SU-DHL-6 (cell line): ENCODE measurements around the gene SGIP1.

Source experiments
- H2AFZ ChIP-seq: fragments of 200-600 bp; sonication (generic); 2 replicates; pipeline ENCODE4 v1.6.1; 2014; ENCODE audit warnings: low read depth, mild to moderate bottlenecking, moderate library complexity, mixed read lengths, antibody characterized with exemption, low read length; ENCODE audit not compliant: severe bottlenecking
- H3F3A ChIP-seq: fragments of 200-600 bp; shearing (Covaris generic); 2 replicates; pipeline ENCODE4 v1.6.0; 2016; ENCODE audit warnings: antibody characterized with exemption, mild to moderate bottlenecking; ENCODE audit not compliant: insufficient read depth
- H3K27ac ChIP-seq: fragments of 200-600 bp; sonication (generic); 2 replicates; pipeline ENCODE4 v1.5.1; 2016; ENCODE audit warnings: low read depth, mild to moderate bottlenecking, low read length, moderate library complexity, mixed read lengths
- H3K27me3 ChIP-seq: fragments of 200-600 bp; sonication (generic), shearing (Covaris generic); 2 replicates; pipeline ENCODE4 v1.6.0; 2014; ENCODE audit warnings: mild to moderate bottlenecking, low read length
- H3K36me3 ChIP-seq: fragments of 200-600 bp; sonication (generic); 2 replicates; pipeline ENCODE4 v1.6.1; 2014; ENCODE audit warnings: mild to moderate bottlenecking, low read length, mixed read lengths
- H3K4me2 ChIP-seq: fragments of 300-600, 200-600 bp; shearing (Covaris generic), sonication (generic); 2 replicates; pipeline ENCODE4 v1.6.0; 2014; ENCODE audit warnings: low read length, low read depth, mild to moderate bottlenecking; ENCODE audit not compliant: poor library complexity, severe bottlenecking
- H3K4me3 ChIP-seq: fragments of 200-600 bp; sonication (generic); 2 replicates; pipeline ENCODE4 v1.5.1; 2014; ENCODE audit warnings: antibody characterized with exemption, low read length, mild to moderate bottlenecking, mixed read lengths; ENCODE audit not compliant: insufficient read depth, poor library complexity, severe bottlenecking
- H3K79me2 ChIP-seq: fragments of 200-600 bp; sonication (generic); 2 replicates; pipeline ENCODE4 v1.6.1; 2014; ENCODE audit warnings: mild to moderate bottlenecking, low read length, moderate library complexity; ENCODE audit not compliant: insufficient read depth
- H3K9ac ChIP-seq: fragments of 200-600 bp; sonication (generic); 2 replicates; pipeline ENCODE4 v1.7.0; 2014; ENCODE audit warnings: mild to moderate bottlenecking, low read length
- H3K9me2 ChIP-seq: fragments of 200-600 bp; sonication (generic); replicated peaks from 2 replicates; pipeline ENCODE4 v1.6.1; 2014; ENCODE audit warnings: low read length; ENCODE audit not compliant: insufficient read depth
- H3K9me3 ChIP-seq: fragments of 200-600 bp; sonication (generic); 2 replicates; pipeline ENCODE4 v1.6.1; 2014; ENCODE audit warnings: low read length, mixed read lengths; ENCODE audit not compliant: insufficient read depth
- H4K20me1 ChIP-seq: fragments of 200-600 bp; sonication (generic); 2 replicates; pipeline ENCODE4 v1.6.1; 2014; ENCODE audit warnings: low read depth, mild to moderate bottlenecking, antibody characterized with exemption, low read length, moderate library complexity, mixed read lengths
- EZH2phosphoT487 ChIP-seq: fragments of 200-600 bp; sonication (generic), shearing (Covaris generic); conservative IDR thresholded peaks from 2 replicates; pipeline ENCODE4 v1.6.1; 2018; ENCODE audit warnings: mild to moderate bottlenecking, antibody characterized with exemption, low read length, moderate library complexity, mixed read lengths
- TF ChIP-seq, protein P1 (sequence below): fragments of 200-600 bp; sonication (generic); IDR thresholded peaks from one replicate; pipeline ENCODE4 v1.5.1; 2017; ENCODE audit warnings: antibody characterized with exemption, mild to moderate bottlenecking, low read length, moderate library complexity; ENCODE audit not compliant: insufficient read depth, poor library complexity, severe bottlenecking

Gene SGIP1

DNA sequence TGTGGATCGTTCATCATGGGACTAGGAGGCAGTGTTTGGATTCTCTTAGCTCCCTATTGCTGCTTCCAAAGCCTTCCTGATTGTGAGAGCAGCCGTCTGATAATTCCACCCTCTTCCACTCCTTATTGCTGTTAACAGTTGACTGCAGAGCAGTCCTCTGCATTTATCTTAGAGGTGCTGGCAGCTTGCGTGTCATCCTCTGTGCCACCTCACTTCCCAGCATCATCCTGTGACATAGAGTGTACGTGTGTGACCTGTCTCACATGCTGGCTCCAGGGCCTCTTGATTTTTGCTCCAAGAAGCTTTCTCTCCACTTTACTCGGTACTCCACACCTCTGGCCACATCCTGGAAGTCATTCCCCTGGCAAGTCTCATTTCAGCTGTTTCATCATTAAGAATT is 165.3 kb downstream of the SGIP1 start:
- no peaks in the 10 kb centered on the region for H3K79me2 ChIP-seq
- H3K36me3 ChIP-seq = no peaks in the 10 kb centered on the region
- no peak for TF ChIP-seq EZH2phosphoT487
- TF ChIP-seq, protein P1, sequence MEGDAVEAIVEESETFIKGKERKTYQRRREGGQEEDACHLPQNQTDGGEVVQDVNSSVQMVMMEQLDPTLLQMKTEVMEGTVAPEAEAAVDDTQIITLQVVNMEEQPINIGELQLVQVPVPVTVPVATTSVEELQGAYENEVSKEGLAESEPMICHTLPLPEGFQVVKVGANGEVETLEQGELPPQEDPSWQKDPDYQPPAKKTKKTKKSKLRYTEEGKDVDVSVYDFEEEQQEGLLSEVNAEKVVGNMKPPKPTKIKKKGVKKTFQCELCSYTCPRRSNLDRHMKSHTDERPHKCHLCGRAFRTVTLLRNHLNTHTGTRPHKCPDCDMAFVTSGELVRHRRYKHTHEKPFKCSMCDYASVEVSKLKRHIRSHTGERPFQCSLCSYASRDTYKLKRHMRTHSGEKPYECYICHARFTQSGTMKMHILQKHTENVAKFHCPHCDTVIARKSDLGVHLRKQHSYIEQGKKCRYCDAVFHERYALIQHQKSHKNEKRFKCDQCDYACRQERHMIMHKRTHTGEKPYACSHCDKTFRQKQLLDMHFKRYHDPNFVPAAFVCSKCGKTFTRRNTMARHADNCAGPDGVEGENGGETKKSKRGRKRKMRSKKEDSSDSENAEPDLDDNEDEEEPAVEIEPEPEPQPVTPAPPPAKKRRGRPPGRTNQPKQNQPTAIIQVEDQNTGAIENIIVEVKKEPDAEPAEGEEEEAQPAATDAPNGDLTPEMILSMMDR = no peak
- H3K9me2 ChIP-seq = no peaks in the 10 kb centered on the region
- H3K4me2 ChIP-seq = no peak overlapping the region
- H3K9me3 ChIP-seq = no peaks in the 10 kb centered on the region
- H3K4me3 ChIP-seq = no peak overlapping the region
- H3K27me3 ChIP-seq = no peaks in the 10 kb centered on the region
- H3K27ac ChIP-seq = no peak overlapping the region
- H2AFZ ChIP-seq = no peak overlapping the region
- no peak overlapping the region for H3K9ac ChIP-seq
- H4K20me1 ChIP-seq = no peaks in the 10 kb centered on the region; the same call in 1 of the 2 replicates
- H3F3A ChIP-seq = no peaks in the 10 kb centered on the region

DNA sequence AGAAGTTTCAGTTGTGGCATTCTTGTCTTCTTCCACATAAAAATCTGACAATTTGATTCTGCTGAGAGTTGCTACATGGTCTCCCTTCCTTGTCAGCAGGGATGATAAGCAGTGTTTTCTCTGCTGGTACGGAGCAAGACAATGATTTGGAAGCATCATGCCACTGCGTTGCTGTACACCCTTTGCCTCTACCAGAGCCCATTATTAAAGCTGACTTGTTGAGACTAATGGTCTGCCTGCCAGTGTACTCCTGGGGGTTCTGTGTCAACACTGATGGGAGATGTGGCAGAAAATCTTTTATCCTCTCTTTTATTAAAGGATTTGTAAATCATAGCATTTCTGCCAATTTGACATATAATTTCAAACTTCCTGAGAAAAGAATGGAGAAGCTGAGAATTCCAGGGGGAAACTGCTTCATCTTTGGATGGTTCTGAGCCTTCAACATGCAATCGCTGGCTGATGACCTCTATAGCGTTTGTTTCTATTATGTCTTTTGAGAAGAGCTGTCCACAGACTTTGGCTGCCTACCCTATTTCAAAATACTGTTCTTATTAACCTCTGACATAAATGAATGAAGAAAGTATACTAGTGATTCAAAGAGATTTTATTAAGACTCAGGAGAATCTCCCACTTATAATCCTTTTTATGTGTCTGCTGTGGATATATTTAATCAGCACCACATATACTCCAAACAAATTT is 170.4 kb downstream of the SGIP1 start:
- Histone ChIP-seq H3K9ac (no peak overlapping the region), H3K9me2 (no peaks in the 10 kb centered on the region), H3K4me2 (no peak overlapping the region), H3K4me3 (no peak overlapping the region), H4K20me1 (no peaks in the 10 kb centered on the region), H2AFZ (no peak overlapping the region), H3K79me2 (no peaks in the 10 kb centered on the region), H3F3A (no peaks in the 10 kb centered on the region), H3K36me3 (no peaks in the 10 kb centered on the region), H3K9me3 (no peaks in the 10 kb centered on the region), H3K27ac (no peak overlapping the region), H3K27me3 (no peaks in the 10 kb centered on the region)
- TF ChIP-seq, protein P1 = no peak
- TF ChIP-seq EZH2phosphoT487 = no peak

DNA sequence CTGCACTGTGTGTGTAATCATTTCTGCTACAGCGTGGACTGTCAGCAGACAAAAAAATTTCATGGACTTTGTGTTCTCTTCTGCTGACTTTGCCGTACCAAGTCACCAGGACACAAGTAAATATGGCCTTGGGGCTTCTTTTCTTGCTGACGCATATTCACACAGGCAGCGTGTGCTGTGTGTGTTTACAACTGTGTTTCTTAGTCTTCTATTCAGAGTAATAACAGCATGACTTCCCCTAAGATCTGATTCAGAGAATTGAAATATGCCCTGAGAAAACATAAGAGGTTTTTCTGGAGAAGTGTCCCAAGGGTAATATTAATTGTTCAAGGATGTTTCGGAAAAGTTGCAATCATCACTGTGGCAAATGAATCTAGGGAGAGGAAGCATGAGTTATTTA is 171.2 kb downstream of the SGIP1 start:
- Histone ChIP-seq H3K36me3 (no peaks in the 10 kb centered on the region), H4K20me1 (no peaks in the 10 kb centered on the region), H3K27ac (no peak overlapping the region), H3K79me2 (no peaks in the 10 kb centered on the region), H3K4me3 (no peak overlapping the region), H3F3A (no peaks in the 10 kb centered on the region), H3K27me3 (no peaks in the 10 kb centered on the region), H3K9me2 (no peaks in the 10 kb centered on the region), H2AFZ (no peak overlapping the region), H3K4me2 (no peak overlapping the region), H3K9ac (no peak overlapping the region), H3K9me3 (no peaks in the 10 kb centered on the region)
- TF ChIP-seq EZH2phosphoT487 = no peak
- TF ChIP-seq, protein P1 = no peak
